HCT116 (cell line): ENCODE data around the gene RPTOR. TPM values are rescaled to one million over a fixed set of nuclear protein-coding genes. Genes with fewer than 3 reads are reported as not detected.

Source experiments
- ATAC-seq: fragments of 200-7000 bp; cut with Tn5 transposase; 2 replicates; pipeline ENCODE4 v1.9.1; 2020; ENCODE audit warnings: mild to moderate bottlenecking, moderate library complexity
- BruUV-seq: library from RNA; stranded (reverse); fragments of 400-500 nt; replicated peaks from 2 replicates; lab custom pipeline; 2021; lab: Mats Ljungman, UMichigan
- CTCF ChIA-PET: fragments of 300-600 bp; sonication (Branson Sonifier 250); formaldehyde crosslinking; loops from one replicate; lab custom pipeline; 2021; ENCODE audit warnings: antibody characterized with exemption; lab: Charles Lee
- POLR2A ChIA-PET: fragments of 300-600, 350-600 bp; sonication (Branson Sonifier 250); formaldehyde crosslinking; loops from one replicate; lab custom pipeline; 2021; ENCODE audit warnings: antibody characterized with exemption; lab: Charles Lee
- RAD21 ChIA-PET, 2 experiments: fragments of 300-600 bp; sonication (Branson Sonifier 250); formaldehyde crosslinking; loops; one replicate each; lab custom pipeline; 2023; ENCODE audit warnings: low total read pairs in 2 of 2; ENCODE audit not compliant: uncharacterized antibody in 2 of 2, unreplicated experiment in 2 of 2, low non-redundant PET in 1 of 2; lab: Charles Lee
- DNase-seq: peaks from one replicate; pipeline ENCODE4 v3.0.0-alpha.2; 2010; ENCODE audit warnings: low read depth, low spot score
- H2AFZ ChIP-seq: fragments of 200-600 bp; shearing (Covaris generic), sonication (generic); 2 replicates; pipeline ENCODE4 v1.6.1; 2017; ENCODE audit warnings: low read depth, mixed run types, mixed read lengths, antibody characterized with exemption, low read length; ENCODE audit not compliant: poor library complexity, severe bottlenecking
- H3K27ac ChIP-seq: 2 replicates; pipeline ENCODE4 v1.5.1; 2012; ENCODE audit warnings: low read depth, low read length
- H3K27me3 ChIP-seq: fragments of 200-600 bp; sonication (generic); 2 replicates; pipeline ENCODE4 v1.6.1; 2016; ENCODE audit warnings: mixed run types, low read length, mixed read lengths; ENCODE audit not compliant: insufficient read depth
- H3K36me3 ChIP-seq, 2 experiments: fragments of 200-500 bp in 1 of 2; fragments of 200-600 bp in 1 of 2; sonication (Bioruptor generic) in 1 of 2; sonication (generic) in 1 of 2; 2 replicates each; pipeline versions ENCODE4 v1.5.1 to v1.6.1; 2014 to 2016; ENCODE audit warnings: low read length in 2 of 2, inconsistent platforms in 1 of 2, mixed read lengths in 1 of 2, mixed run types in 1 of 2; ENCODE audit not compliant: insufficient read depth in 2 of 2, control insufficient read depth in 1 of 2
- H3K4me1 ChIP-seq, 2 experiments: fragments of 200-600 bp in 1 of 2; sonication (generic) in 1 of 2; 2 replicates each; pipeline versions ENCODE4 v1.5.1 to v1.6.1; 2012 to 2017; ENCODE audit warnings: low read length in 2 of 2, inconsistent platforms in 1 of 2, mild to moderate bottlenecking in 1 of 2, mixed read lengths in 1 of 2, mixed run types in 1 of 2, moderate library complexity in 1 of 2; ENCODE audit not compliant: insufficient read depth in 2 of 2, control insufficient read depth in 1 of 2
- H3K4me2 ChIP-seq: fragments of 200-600 bp; sonication (generic); 2 replicates; pipeline ENCODE4 v1.6.1; 2017; ENCODE audit warnings: mixed run types, low read length, mixed read lengths
- H3K4me3 ChIP-seq, 2 experiments: fragments of 200-600 bp in 1 of 2; sonication (generic) in 1 of 2; replicated peaks in 1 of 2; 2 replicates each; pipeline ENCODE4 v1.5.1; 2011 to 2016; ENCODE audit warnings: low read length in 2 of 2, control low read depth in 1 of 2, low read depth in 1 of 2, mild to moderate bottlenecking in 1 of 2, mixed read lengths in 1 of 2, mixed run types in 1 of 2
- H3K79me2 ChIP-seq: fragments of 200-600 bp; sonication (generic); 2 replicates; pipeline ENCODE4 v1.6.1; 2017; ENCODE audit warnings: mild to moderate bottlenecking, mixed run types, low read length, moderate library complexity, mixed read lengths; ENCODE audit not compliant: insufficient read depth
- H3K9ac ChIP-seq: fragments of 200-600 bp; sonication (generic); 2 replicates; pipeline ENCODE4 v1.6.1; 2016; ENCODE audit warnings: low read length, mixed read lengths
- H3K9me2 ChIP-seq: fragments of 200-600 bp; sonication (generic), shearing (Covaris generic); 2 replicates; pipeline ENCODE4 v1.6.1; 2017; ENCODE audit warnings: mixed run types, mild to moderate bottlenecking, moderate library complexity; ENCODE audit not compliant: insufficient read depth
- H3K9me3 ChIP-seq, 2 experiments: fragments of 200-500 bp in 1 of 2; fragments of 200-600 bp in 1 of 2; sonication (Bioruptor generic) in 1 of 2; sonication (generic) in 1 of 2; 2 replicates each; pipeline ENCODE4 v1.6.1; 2014 to 2017; ENCODE audit warnings: low read length in 2 of 2, mixed read lengths in 2 of 2, inconsistent platforms in 1 of 2, low read depth in 1 of 2, mild to moderate bottlenecking in 1 of 2, mixed run types in 1 of 2, moderate library complexity in 1 of 2; ENCODE audit not compliant: control insufficient read depth in 1 of 2, insufficient read depth in 1 of 2
- H4K20me1 ChIP-seq: fragments of 200-600 bp; sonication (generic), shearing (Covaris generic); 2 replicates; pipeline ENCODE4 v1.6.1; 2017; ENCODE audit warnings: mixed run types, mild to moderate bottlenecking, moderate library complexity; ENCODE audit not compliant: insufficient read depth
- CEBPB ChIP-seq: IDR thresholded peaks from 2 replicates; pipeline ENCODE4 v1.6.1; 2012; ENCODE audit warnings: low read depth
- EGR1 ChIP-seq: IDR thresholded peaks from 2 replicates; pipeline ENCODE4 v1.6.1; 2012; ENCODE audit warnings: low read depth
- ELF1 ChIP-seq: IDR thresholded peaks from 2 replicates; pipeline ENCODE4 v1.6.1; 2012; ENCODE audit warnings: low read depth, borderline replicate concordance
- EZH2phosphoT487 ChIP-seq: fragments of 200-600 bp; IDR thresholded peaks from 2 replicates; pipeline ENCODE4 v1.6.1; 2018; ENCODE audit warnings: antibody characterized with exemption, borderline replicate concordance
- POLR2AphosphoS5 ChIP-seq: IDR thresholded peaks from 2 replicates; pipeline ENCODE4 v1.6.1; 2011; ENCODE audit warnings: mild to moderate bottlenecking, low read depth, low read length, moderate library complexity
- SRF ChIP-seq: IDR thresholded peaks from 2 replicates; pipeline ENCODE4 v1.6.1; 2012; ENCODE audit warnings: low read depth
- ZFX ChIP-seq: fragments of 450-650 bp; IDR thresholded peaks from 2 replicates; pipeline ENCODE4 v1.6.1; 2017
- ZNF274 ChIP-seq: fragments of 200-500 bp; sonication (Bioruptor generic); IDR thresholded peaks from 2 replicates; pipeline ENCODE4 v1.6.1; 2014; ENCODE audit warnings: mild to moderate bottlenecking, low read depth, low read length, inconsistent platforms
- intact Hi-C: fragments of 100-400 bp; cut with micrococcal nuclease; formaldehyde crosslinking; loops from 2 replicates; pipeline ENCODE4 v1.10.0; 2022
- total RNA-seq: library from RNA; stranded (reverse); gene quantifications from one replicate; pipeline ENCODE4 v1.2.1, GENCODE V29; 2021; ENCODE audit not compliant: unreplicated experiment
- TF ChIP-seq, protein P1 (sequence below): IDR thresholded peaks from 2 replicates; pipeline ENCODE4 v1.6.1; 2011; ENCODE audit warnings: mild to moderate bottlenecking, low read length, moderate library complexity; ENCODE audit not compliant: insufficient replicate concordance; ENCODE audit errors: extremely low read depth
- TF ChIP-seq, protein P2 (sequence below), 3 experiments: fragments of 200-600 bp in 1 of 3; sonication (generic) in 1 of 3; IDR thresholded peaks in 2 of 3; conservative IDR thresholded peaks in 1 of 3; 2 replicates each; pipeline ENCODE4 v1.5.1; 2012 to 2017; ENCODE audit warnings: low read depth in 2 of 3, low read length in 2 of 3, antibody characterized with exemption in 1 of 3, borderline replicate concordance in 1 of 3, control low read depth in 1 of 3, mild to moderate bottlenecking in 1 of 3, mixed read lengths in 1 of 3, mixed run types in 1 of 3, moderate library complexity in 1 of 3; ENCODE audit not compliant: insufficient read depth in 1 of 3
- TF ChIP-seq, protein P3 (sequence below): IDR thresholded peaks from 2 replicates; pipeline ENCODE4 v1.6.1; 2012

Gene RPTOR
- total RNA-seq, 1 experiment from 2014 or later = 69.5 TPM

DNA sequence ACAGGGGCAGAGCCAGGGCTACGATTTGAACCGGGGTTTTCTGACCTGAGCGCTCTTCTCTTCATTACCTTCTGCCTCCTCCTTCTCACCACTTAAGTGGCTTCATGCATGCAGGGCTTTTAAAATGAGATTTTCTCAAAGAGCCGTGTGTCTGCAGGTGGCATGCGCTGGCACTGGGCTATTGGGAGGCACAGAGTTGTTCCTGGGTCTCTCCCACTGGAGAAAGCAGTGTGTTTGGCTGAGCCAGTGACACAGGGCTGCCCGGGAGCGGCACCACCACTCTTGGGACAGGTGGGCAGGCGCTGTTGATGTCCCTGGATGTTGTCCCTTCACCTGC, 228.2 kb downstream of the RPTOR start:
- Histone ChIP-seq H3K36me3 (no peaks in the 10 kb centered on the region), H3K27me3 (no peaks in the 10 kb centered on the region), H3K4me2 (no peak overlapping the region), H3K27ac (no peak overlapping the region), H2AFZ (no peak overlapping the region), H3K9me2 (no peaks in the 10 kb centered on the region), H3K9ac (no peak overlapping the region), H3K4me3 (no peak overlapping the region), H3K9me3 (no peaks in the 10 kb centered on the region), H3K79me2 (0 out of 2 replicates have a peak, but pooled peaks cover 4% of the 10 kb centered on the region), H4K20me1 (no peaks in the 10 kb centered on the region), H3K4me1 (peaks cover 16 to 23% of the 10 kb centered on the region in 2 experiments)
- BruUV-seq = no TSS peak
- CTCF ChIA-PET = no interaction called here
- TF ChIP-seq ZFX (no peak), SRF (no peak), ZNF274 (no peak), EGR1 (no peak), POLR2AphosphoS5 (no peak), EZH2phosphoT487 (no peak), CEBPB (no peak), ELF1 (no peak)
- TF ChIP-seq, protein P1, sequence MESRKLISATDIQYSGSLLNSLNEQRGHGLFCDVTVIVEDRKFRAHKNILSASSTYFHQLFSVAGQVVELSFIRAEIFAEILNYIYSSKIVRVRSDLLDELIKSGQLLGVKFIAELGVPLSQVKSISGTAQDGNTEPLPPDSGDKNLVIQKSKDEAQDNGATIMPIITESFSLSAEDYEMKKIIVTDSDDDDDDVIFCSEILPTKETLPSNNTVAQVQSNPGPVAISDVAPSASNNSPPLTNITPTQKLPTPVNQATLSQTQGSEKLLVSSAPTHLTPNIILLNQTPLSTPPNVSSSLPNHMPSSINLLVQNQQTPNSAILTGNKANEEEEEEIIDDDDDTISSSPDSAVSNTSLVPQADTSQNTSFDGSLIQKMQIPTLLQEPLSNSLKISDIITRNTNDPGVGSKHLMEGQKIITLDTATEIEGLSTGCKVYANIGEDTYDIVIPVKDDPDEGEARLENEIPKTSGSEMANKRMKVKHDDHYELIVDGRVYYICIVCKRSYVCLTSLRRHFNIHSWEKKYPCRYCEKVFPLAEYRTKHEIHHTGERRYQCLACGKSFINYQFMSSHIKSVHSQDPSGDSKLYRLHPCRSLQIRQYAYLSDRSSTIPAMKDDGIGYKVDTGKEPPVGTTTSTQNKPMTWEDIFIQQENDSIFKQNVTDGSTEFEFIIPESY = no peak
- TF ChIP-seq, protein P2, sequence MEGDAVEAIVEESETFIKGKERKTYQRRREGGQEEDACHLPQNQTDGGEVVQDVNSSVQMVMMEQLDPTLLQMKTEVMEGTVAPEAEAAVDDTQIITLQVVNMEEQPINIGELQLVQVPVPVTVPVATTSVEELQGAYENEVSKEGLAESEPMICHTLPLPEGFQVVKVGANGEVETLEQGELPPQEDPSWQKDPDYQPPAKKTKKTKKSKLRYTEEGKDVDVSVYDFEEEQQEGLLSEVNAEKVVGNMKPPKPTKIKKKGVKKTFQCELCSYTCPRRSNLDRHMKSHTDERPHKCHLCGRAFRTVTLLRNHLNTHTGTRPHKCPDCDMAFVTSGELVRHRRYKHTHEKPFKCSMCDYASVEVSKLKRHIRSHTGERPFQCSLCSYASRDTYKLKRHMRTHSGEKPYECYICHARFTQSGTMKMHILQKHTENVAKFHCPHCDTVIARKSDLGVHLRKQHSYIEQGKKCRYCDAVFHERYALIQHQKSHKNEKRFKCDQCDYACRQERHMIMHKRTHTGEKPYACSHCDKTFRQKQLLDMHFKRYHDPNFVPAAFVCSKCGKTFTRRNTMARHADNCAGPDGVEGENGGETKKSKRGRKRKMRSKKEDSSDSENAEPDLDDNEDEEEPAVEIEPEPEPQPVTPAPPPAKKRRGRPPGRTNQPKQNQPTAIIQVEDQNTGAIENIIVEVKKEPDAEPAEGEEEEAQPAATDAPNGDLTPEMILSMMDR (IDR thresholded peaks at IDR 0.05 in 2 of 3, conservative IDR thresholded peaks at IDR 0.05 in 1 of 3; ENCODE audit: borderline replicate concordance in 1 of 3, insufficient read depth in 1 of 3, low read depth in 2 of 3, low read length in 2 of 3) = no peak
- TF ChIP-seq, protein P3, sequence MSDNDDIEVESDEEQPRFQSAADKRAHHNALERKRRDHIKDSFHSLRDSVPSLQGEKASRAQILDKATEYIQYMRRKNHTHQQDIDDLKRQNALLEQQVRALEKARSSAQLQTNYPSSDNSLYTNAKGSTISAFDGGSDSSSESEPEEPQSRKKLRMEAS = no peak
- DNase-seq (no peak), ATAC-seq (no peak)
- intact Hi-C loops = no loop called here
- POLR2A ChIA-PET = no interaction called here
- RAD21 ChIA-PET = no interaction called here
